Renal cortex interstitium (tissue), 15 donors: ENCODE data around the gene SLC10A6. TPM values are rescaled to one million over a fixed set of nuclear protein-coding genes. Genes with fewer than 3 reads are reported as not detected.
A peak's percentile ranks its signal among the peaks of the same experiment; 100 is the strongest.
"Not testable (repeated sequence)": the region's sequence is repeated elsewhere in the genome, so short reads cannot be mapped to it uniquely, and the experiment has no call there.

ENCODE experiments used
- DNase-seq, 11 donors: peaks; one replicate each; pipeline ENCODE4 v3.0.0-alpha.2; 2013; ENCODE audit warnings: low read depth in 9 of 11, low spot score in 4 of 11; ENCODE audit errors: extremely low read depth in 1 of 11
- long read RNA-seq, 16 experiments: transcript quantifications; one replicate each; lab custom pipeline, GENCODE V29; 2026
- polyA plus RNA-seq, 3 donors: library from polyadenylated mRNA; unstranded; fragments of 120-200 nt; gene quantifications; one replicate each; pipeline ENCODE4 v1.2.1, GENCODE V29; 2013; ENCODE audit not compliant: insufficient read length in 3 of 3

The SLC10A6 gene, protein sequence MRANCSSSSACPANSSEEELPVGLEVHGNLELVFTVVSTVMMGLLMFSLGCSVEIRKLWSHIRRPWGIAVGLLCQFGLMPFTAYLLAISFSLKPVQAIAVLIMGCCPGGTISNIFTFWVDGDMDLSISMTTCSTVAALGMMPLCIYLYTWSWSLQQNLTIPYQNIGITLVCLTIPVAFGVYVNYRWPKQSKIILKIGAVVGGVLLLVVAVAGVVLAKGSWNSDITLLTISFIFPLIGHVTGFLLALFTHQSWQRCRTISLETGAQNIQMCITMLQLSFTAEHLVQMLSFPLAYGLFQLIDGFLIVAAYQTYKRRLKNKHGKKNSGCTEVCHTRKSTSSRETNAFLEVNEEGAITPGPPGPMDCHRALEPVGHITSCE
- under 1 TPM in 2 of 3 donors, not detected in 1; 0.25 to 0.42 TPM for polyA plus RNA-seq
- long read RNA-seq, donor 1, result 0 reads
- long read RNA-seq, donor 2, result 0 reads
- long read RNA-seq, donor 3, result 0 reads
- long read RNA-seq, donor 4, result 0 reads
- long read RNA-seq, donor 5, result 0 reads
- long read RNA-seq, donor 6, result 0 reads
- long read RNA-seq, donor 7, result 0 reads
- long read RNA-seq, donor 8, result 0 reads
- long read RNA-seq, donor 9, result 0 reads
- long read RNA-seq, donor 10, result 0 reads
- long read RNA-seq, donor 11, result 0 reads
- long read RNA-seq, donor 12, result 0 reads
- long read RNA-seq, donor 13, result 0 reads
- long read RNA-seq, donor 14, result 0 reads
- long read RNA-seq, donor 15, result 0 reads
- long read RNA-seq, donor 16, result 0 reads

DNA sequence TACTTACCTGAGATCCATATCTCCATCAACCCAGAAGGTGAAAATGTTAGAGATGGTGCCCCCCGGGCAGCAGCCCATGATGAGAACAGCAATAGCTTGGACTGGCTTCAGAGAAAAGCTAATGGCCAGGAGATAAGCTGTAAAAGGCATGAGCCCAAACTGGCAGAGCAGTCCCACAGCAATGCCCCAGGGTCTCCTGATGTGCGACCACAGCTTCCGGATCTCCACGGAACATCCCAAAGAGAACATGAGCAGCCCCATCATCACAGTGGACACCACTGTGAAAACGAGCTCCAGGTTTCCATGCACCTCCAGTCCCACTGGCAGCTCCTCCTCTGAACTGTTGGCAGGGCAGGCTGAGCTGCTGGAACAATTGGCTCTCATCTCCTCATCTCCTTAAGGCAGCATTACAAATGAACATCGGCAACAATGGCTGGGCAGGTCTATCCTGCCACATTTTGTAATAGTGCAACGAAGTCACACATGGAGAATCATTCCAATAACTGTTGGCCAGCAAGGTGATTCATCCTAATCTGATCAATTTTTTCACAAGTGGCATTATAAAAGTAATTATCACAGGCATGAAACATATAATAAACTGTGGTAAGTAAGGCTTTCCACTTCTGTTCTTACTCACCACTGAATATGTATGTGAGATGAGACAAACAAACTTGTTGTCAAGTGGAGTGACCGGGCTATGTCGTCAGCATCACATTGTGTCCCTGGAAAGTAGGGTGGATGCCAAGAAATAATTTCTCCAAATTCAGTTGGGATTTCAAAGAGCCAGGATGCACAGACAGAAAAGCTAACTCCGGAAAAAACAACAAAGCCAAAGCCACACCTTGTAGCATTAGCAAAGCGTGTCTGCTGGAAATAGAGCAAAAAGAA, at the start of gene SLC10A6:
Gene SLC10A6, minus strand, starts transcription at position 653 of the 888 bp plus-strand sequence. Its CDS starts 269 bp downstream, at position 384.
- no peak for DNase-seq

DNA sequence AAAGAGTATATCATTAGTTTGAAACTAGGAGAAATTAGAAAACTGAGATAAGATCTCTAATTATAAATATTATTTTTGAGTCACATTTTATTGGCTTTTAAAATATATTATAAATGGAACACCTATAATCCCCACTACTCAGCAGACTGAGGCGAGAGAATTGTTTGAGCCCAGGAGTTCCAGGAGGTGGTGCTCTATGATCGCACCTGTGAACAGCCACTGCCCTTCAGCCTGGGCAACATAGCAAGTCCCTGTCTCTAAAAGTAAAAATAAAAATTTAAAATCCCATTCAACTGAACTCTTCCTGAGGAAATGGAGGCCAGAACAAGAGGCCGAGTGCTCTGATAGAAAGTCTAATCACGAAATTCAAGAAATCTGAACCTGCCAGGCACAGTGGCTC, 49.4 kb upstream of the SLC10A6 start:
- no peak for DNase-seq

- DNase-seq, result no peak
Measured at GRCh38 chr4:86896596-86896995, 47.4 kb upstream of the SLC10A6 start.

- DNase-seq, result peak in 6 of 11 donors; percentile 50 to 81 (median 62)
Measured at GRCh38 chr4:86895692-86896488, 46.7 kb upstream of the SLC10A6 start.

DNA sequence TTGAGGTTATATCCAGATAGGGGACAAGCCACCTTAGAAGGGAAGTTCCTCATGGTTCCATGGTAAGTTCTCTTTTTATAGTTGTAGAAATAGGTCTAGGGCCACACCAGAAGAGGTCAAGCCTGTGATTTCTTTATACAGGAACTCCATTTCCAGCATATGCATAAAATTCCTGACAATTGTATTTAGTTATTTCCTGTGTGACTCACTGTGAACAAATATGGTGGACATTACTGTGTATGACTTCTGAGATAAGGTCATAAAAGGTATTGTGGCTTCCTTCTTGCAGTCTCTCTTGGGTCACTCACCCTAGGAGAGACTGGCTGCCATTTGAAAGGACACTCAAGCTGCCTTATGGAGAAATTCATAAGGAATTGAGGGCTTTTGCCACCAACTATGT, 45.3 kb upstream of the SLC10A6 start:
- no peak for DNase-seq

- no peak for DNase-seq
Measured at GRCh38 chr4:86893136-86893535, 44.0 kb upstream of the SLC10A6 start.

DNA sequence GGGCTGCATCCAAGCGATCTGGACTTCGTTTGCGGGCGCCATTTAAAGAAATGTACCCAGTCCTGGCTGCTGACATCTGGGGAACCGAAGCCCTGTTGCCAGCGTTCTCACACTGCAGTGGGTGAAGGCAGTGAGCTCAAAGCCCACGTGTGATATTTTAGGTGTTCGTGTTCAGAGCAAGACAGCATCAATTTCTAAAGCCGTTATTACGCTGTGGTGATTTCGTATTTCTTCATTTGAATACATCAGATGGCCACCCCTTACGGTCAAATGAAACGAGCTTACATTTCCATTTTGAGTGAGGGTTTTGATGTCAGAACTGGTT, 43.4 kb upstream of the SLC10A6 start:
- no peak for DNase-seq

- peak in 8 of 11 donors; percentile 45 to 68 (median 56) for DNase-seq
Measured at GRCh38 chr4:86891762-86892635, 42.8 kb upstream of the SLC10A6 start, which contains the start of gene C4orf36. C4orf36 (minus strand) TSS chr4:86892422; CDS start chr4:86891520, 902 bp downstream.

- no peak for DNase-seq
Measured at GRCh38 chr4:86890790-86891189, 41.6 kb upstream of the SLC10A6 start.

- DNase-seq, result no peak
Measured at GRCh38 chr4:86879641-86880040, 30.5 kb upstream of the SLC10A6 start.

DNA sequence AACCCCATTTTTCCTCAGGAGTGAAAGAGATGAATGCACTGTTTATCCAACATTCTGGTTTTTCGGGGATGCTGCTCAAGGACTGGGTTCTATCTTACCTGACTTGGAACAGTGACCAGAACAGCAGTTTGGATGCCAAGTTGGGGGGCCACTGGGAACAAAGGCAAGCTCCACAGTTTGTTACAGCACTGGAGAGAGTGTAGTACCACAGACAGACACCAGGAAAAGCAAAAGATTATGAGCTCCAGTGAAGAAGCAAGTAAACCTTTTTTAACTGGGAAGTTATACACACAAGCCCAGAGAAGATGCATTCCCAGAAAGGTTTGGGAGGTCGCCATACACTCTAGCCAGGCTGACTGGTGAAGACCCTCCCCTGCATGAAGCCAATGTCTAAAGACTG, 29.5 kb upstream of the SLC10A6 start:
- DNase-seq, result no peak

- no peak for DNase-seq
Measured at GRCh38 chr4:86876894-86877685, 27.9 kb upstream of the SLC10A6 start.

GRCh38 chr4:86875436-86875835, 26.3 kb upstream of the SLC10A6 start:
- DNase-seq, result not testable (repeated sequence)

DNA sequence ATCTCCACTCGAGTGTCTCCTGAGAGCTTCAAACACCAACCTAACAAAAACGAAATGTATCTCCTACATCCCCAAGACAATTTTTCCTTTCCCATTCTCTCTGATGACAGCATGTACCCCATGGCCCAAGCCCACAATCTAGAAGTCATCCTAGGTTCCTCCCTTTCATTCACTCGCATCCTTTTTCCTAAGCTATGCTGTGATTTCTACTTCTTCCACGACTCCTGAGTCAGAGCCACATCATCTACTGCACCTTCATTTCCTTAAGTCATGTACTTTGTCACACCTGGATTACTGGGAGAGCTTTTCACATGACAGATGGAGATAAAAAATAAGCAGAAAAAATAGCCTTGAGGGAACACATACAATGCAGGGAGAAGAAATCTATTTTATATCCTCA, 23.0 kb upstream of the SLC10A6 start:
- DNase-seq, result no peak

- DNase-seq, result no peak
Measured at GRCh38 chr4:86870442-86871069, 21.4 kb upstream of the SLC10A6 start.

DNA sequence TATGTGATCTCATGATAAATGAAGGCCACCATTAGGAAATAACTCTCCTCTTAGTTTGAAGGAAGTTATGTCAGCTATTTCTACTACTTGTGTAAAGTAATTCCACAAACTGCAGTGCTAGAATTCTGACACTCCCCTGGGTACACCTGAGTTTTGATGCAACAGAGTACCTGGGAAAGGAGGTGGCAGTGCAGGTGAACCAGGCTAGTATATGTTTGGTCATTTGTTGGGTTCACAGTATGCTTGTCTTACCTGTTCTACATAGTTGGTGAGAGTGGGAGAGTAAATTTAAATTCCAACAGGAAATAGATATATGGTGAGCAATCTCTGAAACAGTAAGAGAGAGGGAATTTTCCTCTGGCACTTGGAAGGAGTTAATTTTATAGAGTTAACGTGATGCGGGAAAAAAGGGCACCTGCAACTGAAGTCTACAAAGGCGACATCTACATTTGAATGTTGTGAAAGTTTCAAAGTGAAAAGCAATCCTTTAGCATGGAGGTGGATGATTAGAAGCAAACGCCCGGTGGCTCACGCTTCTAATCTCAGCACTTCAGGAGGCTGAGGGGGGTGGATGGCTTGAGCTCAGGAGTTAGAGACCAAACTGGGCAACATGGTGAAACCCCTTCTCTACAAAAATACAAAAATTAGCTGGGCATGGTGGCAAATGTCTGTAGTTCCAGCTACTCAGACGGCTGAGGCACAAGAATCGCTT, 8.3 kb upstream of the SLC10A6 start:
- no peak for DNase-seq
